Endothelial cell (in vitro differentiated cells): ENCODE data around the gene XPNPEP3. TPM values are rescaled to one million over a fixed set of nuclear protein-coding genes. Genes with fewer than 3 reads are reported as not detected.

Source experiments
- DNase-seq: peaks from one replicate; pipeline ENCODE4 v3.0.0; 2021; ENCODE audit warnings: low spot score
- H3K27ac Mint-ChIP-seq: one replicate; pipeline ENCODE4 v1.8.0; 2021; ENCODE audit warnings: mixed read lengths, inconsistent platforms; ENCODE audit not compliant: unreplicated experiment
- H3K27me3 Mint-ChIP-seq: one replicate; pipeline ENCODE4 v1.8.0; 2021; ENCODE audit warnings: mild to moderate bottlenecking, moderate library complexity, mixed read lengths, inconsistent platforms; ENCODE audit not compliant: unreplicated experiment
- H3K36me3 Mint-ChIP-seq: one replicate; pipeline ENCODE4 v1.8.0; 2021; ENCODE audit warnings: mild to moderate bottlenecking, low read depth, mixed read lengths, inconsistent platforms; ENCODE audit not compliant: unreplicated experiment
- H3K4me1 Mint-ChIP-seq: one replicate; pipeline ENCODE4 v1.8.0; 2021; ENCODE audit warnings: mild to moderate bottlenecking, mixed read lengths, inconsistent platforms; ENCODE audit not compliant: unreplicated experiment
- H3K4me3 Mint-ChIP-seq: one replicate; pipeline ENCODE4 v1.8.0; 2021; ENCODE audit warnings: mild to moderate bottlenecking, mixed read lengths, inconsistent platforms; ENCODE audit not compliant: unreplicated experiment
- H3K9me3 Mint-ChIP-seq: one replicate; pipeline ENCODE4 v1.8.0; 2021; ENCODE audit warnings: mixed read lengths, inconsistent platforms; ENCODE audit not compliant: unreplicated experiment
- CTCF ChIP-seq: fragments of 200-600 bp; sonication (generic); IDR thresholded peaks from one replicate; pipeline ENCODE4 v1.5.0; 2021; ENCODE audit warnings: antibody characterized with exemption; ENCODE audit not compliant: unreplicated experiment
- total RNA-seq: library from RNA; stranded (reverse); fragmentation: NEBNext Ultra II Directional; extraction: Animal tissue kit (Norgen Biotek cat#: 25700); gene quantifications from one replicate; pipeline ENCODE4 v1.2.1, GENCODE V29; 2021; ENCODE audit not compliant: unreplicated experiment

XPNPEP3 gene
- total RNA-seq, 1 donor from 2014 or later: 23.5 TPM

- no peak for DNase-seq
- Mint-ChIP-seq H3K36me3 (peaks cover 30% of the 10 kb centered on the region), H3K4me3 (no peak overlapping the region), H3K27ac (no peak overlapping the region), H3K9me3 (no peaks in the 10 kb centered on the region), H3K4me1 (peaks cover 5% of the 10 kb centered on the region), H3K27me3 (no peaks in the 10 kb centered on the region)
- no peak for TF ChIP-seq CTCF
Observed at GRCh38 chr22:40966726-40967085, 109.8 kb downstream of the XPNPEP3 start.

- Mint-ChIP-seq H3K9me3 (no peaks in the 10 kb centered on the region), H3K4me3 (no peak overlapping the region), H3K27me3 (no peaks in the 10 kb centered on the region), H3K36me3 (peaks cover 30% of the 10 kb centered on the region), H3K27ac (no peak overlapping the region), H3K4me1 (peaks cover 5% of the 10 kb centered on the region)
- DNase-seq: no peak
- TF ChIP-seq CTCF: no peak
Observed at GRCh38 chr22:40967111-40967760, 110.3 kb downstream of the XPNPEP3 start.

GRCh38 chr22:40972587-40972986, 115.6 kb downstream of the XPNPEP3 start:
- no peak overlapping the region for H3K4me3 Mint-ChIP-seq
- H3K27ac Mint-ChIP-seq: no peak overlapping the region
- no peak for TF ChIP-seq CTCF
- peaks cover under 1% of the 10 kb centered on the region for H3K4me1 Mint-ChIP-seq
- H3K9me3 Mint-ChIP-seq: no peaks in the 10 kb centered on the region
- DNase-seq: no peak
- H3K27me3 Mint-ChIP-seq: peaks cover 4% of the 10 kb centered on the region
- H3K36me3 Mint-ChIP-seq: peaks cover 11% of the 10 kb centered on the region

- H3K9me3 Mint-ChIP-seq: no peaks in the 10 kb centered on the region
- H3K27ac Mint-ChIP-seq: no peak overlapping the region
- no peaks in the 10 kb centered on the region for H3K4me1 Mint-ChIP-seq
- H3K27me3 Mint-ChIP-seq: peaks cover 4% of the 10 kb centered on the region
- peaks cover 11% of the 10 kb centered on the region for H3K36me3 Mint-ChIP-seq
- TF ChIP-seq CTCF: no peak
- no peak for DNase-seq
- no peak overlapping the region for H3K4me3 Mint-ChIP-seq
Observed at GRCh38 chr22:40973144-40973543, 116.2 kb downstream of the XPNPEP3 start.

- peaks cover 9% of the 10 kb centered on the region for H3K36me3 Mint-ChIP-seq
- DNase-seq: no peak
- H3K9me3 Mint-ChIP-seq: no peaks in the 10 kb centered on the region
- H3K4me3 Mint-ChIP-seq: no peak overlapping the region
- peaks cover 2% of the 10 kb centered on the region for H3K4me1 Mint-ChIP-seq
- H3K27ac Mint-ChIP-seq: no peak overlapping the region
- no peak for TF ChIP-seq CTCF
- peaks cover 6% of the 10 kb centered on the region for H3K27me3 Mint-ChIP-seq
Observed at GRCh38 chr22:40975366-40975765, 118.4 kb downstream of the XPNPEP3 start.
